22Rv1 (cell line): ENCODE data around the gene IGSF22.

ENCODE experiments used
- H3K27ac ChIP-seq: fragments of 450-650 bp; 2 replicates; pipeline ENCODE4 v1.5.1; 2017
- CTCF ChIP-seq: fragments of 450-650 bp; IDR thresholded peaks from 2 replicates; pipeline ENCODE4 v1.5.1; 2017; ENCODE audit warnings: mild to moderate bottlenecking
- ZFX ChIP-seq: fragments of 450-650 bp; IDR thresholded peaks from 2 replicates; pipeline ENCODE4 v1.6.1; 2017; ENCODE audit warnings: antibody characterized with exemption, borderline replicate concordance

Gene IGSF22

GRCh38 chr11:18713646-18714442 lies 12.1 kb downstream of the IGSF22 start:
- H3K27ac ChIP-seq: no peak overlapping the region
- TF ChIP-seq ZFX (no peak), CTCF (no peak)

GRCh38 chr11:18710545-18710944 lies 15.4 kb downstream of the IGSF22 start:
- no peak for TF ChIP-seq CTCF
- no peak for TF ChIP-seq ZFX
- no peak overlapping the region for H3K27ac ChIP-seq

- no peak for TF ChIP-seq ZFX
- TF ChIP-seq CTCF: no peak
- H3K27ac ChIP-seq: no peak overlapping the region
These were observed 16.6 kb downstream of the IGSF22 start for GRCh38 chr11:18709414-18709813.

- no peak overlapping the region for H3K27ac ChIP-seq
- TF ChIP-seq ZFX (no peak), CTCF (no peak)
These were observed 18.1 kb downstream of the IGSF22 start for GRCh38 chr11:18707811-18708340.

GRCh38 chr11:18706330-18707243 lies 19.4 kb downstream of the IGSF22 start:
- H3K27ac ChIP-seq: no peak overlapping the region
- TF ChIP-seq CTCF (no peak), ZFX (no peak)

GRCh38 chr11:18705651-18706281 lies 20.2 kb downstream of the IGSF22 start:
- no peak overlapping the region for H3K27ac ChIP-seq

More at GRCh38 chr11:18705651-18706281, 20.2 kb downstream of the IGSF22 start:
- no peak for TF ChIP-seq CTCF
- no peak for TF ChIP-seq ZFX
